IMR-90 (cell line): ENCODE measurements around the gene MAGI2. TPM values are rescaled to one million over a fixed set of nuclear protein-coding genes. Genes with fewer than 3 reads are reported as not detected.

Experiments
- ATAC-seq: fragments of 200-7000 bp; cut with Tn5 transposase; 2 replicates; pipeline ENCODE4 v1.9.1; 2020; ENCODE audit warnings: low read depth, mild to moderate bottlenecking, moderate library complexity
- BruUV-seq: library from RNA; stranded (reverse); fragments of 400-500 nt; replicated peaks from 2 replicates; lab custom pipeline; 2021; lab: Mats Ljungman, UMichigan
- CTCF ChIA-PET: fragments of 300-600 bp; formaldehyde crosslinking; extraction: SDS; loops from one replicate; lab custom pipeline; 2021; ENCODE audit warnings: antibody characterized with exemption; lab: Yijun Ruan, JAX
- POLR2A ChIA-PET: fragments of 300-600 bp; sonication (Branson Sonifier 250); formaldehyde crosslinking; loops from one replicate; lab custom pipeline; 2022; ENCODE audit warnings: antibody characterized with exemption; ENCODE audit not compliant: unreplicated experiment; lab: Charles Lee
- DNase-seq: peaks from one replicate; pipeline ENCODE4 v3.0.0; 2013
- H2AFZ ChIP-seq: replicated peaks from 2 replicates; pipeline ENCODE3; 2013; ENCODE audit warnings: low read length, mild to moderate bottlenecking; ENCODE audit not compliant: poor library complexity
- H2AK5ac ChIP-seq: 2 replicates; pipeline ENCODE4 v1.6.1; 2013; ENCODE audit warnings: low read depth, low read length, inconsistent platforms
- H2AK9ac ChIP-seq: replicated peaks from 2 replicates; pipeline ENCODE3; 2013; ENCODE audit warnings: mild to moderate bottlenecking, low read depth, low read length, moderate library complexity; ENCODE audit not compliant: poor library complexity
- H2BK120ac ChIP-seq: 2 replicates; pipeline ENCODE4 v1.6.1; 2013; ENCODE audit warnings: low read depth, low read length, inconsistent platforms
- H2BK15ac ChIP-seq: 3 replicates; pipeline ENCODE4 v1.6.1; 2013; ENCODE audit warnings: low read depth, low read length, inconsistent platforms
- H2BK20ac ChIP-seq: 2 replicates; pipeline ENCODE4 v1.6.1; 2013; ENCODE audit warnings: low read depth, mild to moderate bottlenecking, inconsistent platforms, low read length, moderate library complexity
- H2BK5ac ChIP-seq: 2 replicates; pipeline ENCODE4 v1.6.1; 2013; ENCODE audit warnings: mild to moderate bottlenecking, low read depth, low read length, inconsistent platforms; ENCODE audit not compliant: poor library complexity, severe bottlenecking
- H3K14ac ChIP-seq: replicated peaks from 2 replicates; pipeline ENCODE4 v1.6.1; 2013; ENCODE audit warnings: low read depth, low read length, inconsistent platforms
- H3K18ac ChIP-seq: 2 replicates; pipeline ENCODE4 v1.6.1; 2013; ENCODE audit warnings: low read depth, low read length, control low read depth
- H3K23ac ChIP-seq: 2 replicates; pipeline ENCODE4 v1.6.1; 2013; ENCODE audit warnings: low read depth, low read length, inconsistent platforms
- H3K27ac ChIP-seq: 2 replicates; pipeline ENCODE4 v1.5.1; 2013; ENCODE audit warnings: mild to moderate bottlenecking, control low read depth, low read length; ENCODE audit not compliant: insufficient read depth
- H3K27me3 ChIP-seq: 2 replicates; pipeline ENCODE4 v1.6.1; 2013; ENCODE audit warnings: low read length; ENCODE audit not compliant: control insufficient read depth, insufficient read depth
- H3K36me3 ChIP-seq: 2 replicates; pipeline ENCODE4 v1.6.1; 2013; ENCODE audit warnings: low read length, mixed read lengths; ENCODE audit not compliant: control insufficient read depth, insufficient read depth
- H3K4ac ChIP-seq: 2 replicates; pipeline ENCODE4 v1.6.1; 2013; ENCODE audit warnings: low read depth, low read length, inconsistent platforms
- H3K4me1 ChIP-seq: 2 replicates; pipeline ENCODE4 v1.6.1; 2013; ENCODE audit warnings: low read length, mixed read lengths; ENCODE audit not compliant: control insufficient read depth, insufficient read depth
- H3K4me2 ChIP-seq: 2 replicates; pipeline ENCODE4 v1.6.1; 2013; ENCODE audit warnings: low read depth, mild to moderate bottlenecking, control low read depth, low read length, moderate library complexity
- H3K4me3 ChIP-seq: 2 replicates; pipeline ENCODE4 v1.5.1; 2013; ENCODE audit warnings: low read depth, mild to moderate bottlenecking, control low read depth, low read length, moderate library complexity; ENCODE audit not compliant: insufficient read depth
- H3K56ac ChIP-seq: 2 replicates; pipeline ENCODE4 v1.6.1; 2013; ENCODE audit warnings: low read length, inconsistent platforms; ENCODE audit not compliant: insufficient read depth; ENCODE audit errors: extremely low read depth
- H3K79me1 ChIP-seq, 2 experiments: 2 replicates each; pipeline ENCODE4 v1.6.1; 2013; ENCODE audit warnings: low read length in 2 of 2, inconsistent platforms in 1 of 2, low read depth in 1 of 2
- H3K9ac ChIP-seq: 2 replicates; pipeline ENCODE4 v1.6.1; 2013; ENCODE audit warnings: low read depth, low read length, control low read depth
- H3K9me1 ChIP-seq: 2 replicates; pipeline ENCODE4 v1.6.1; 2013; ENCODE audit warnings: low read length, inconsistent platforms; ENCODE audit not compliant: insufficient read depth
- H3K9me3 ChIP-seq: 2 replicates; pipeline ENCODE4 v1.6.1; 2013; ENCODE audit warnings: low read length; ENCODE audit not compliant: control insufficient read depth, insufficient read depth
- H4K20me1 ChIP-seq: 2 replicates; pipeline ENCODE4 v1.6.1; 2013; ENCODE audit warnings: low read length, inconsistent platforms; ENCODE audit not compliant: insufficient read depth
- H4K5ac ChIP-seq: 2 replicates; pipeline ENCODE4 v1.6.1; 2013; ENCODE audit warnings: mild to moderate bottlenecking, low read depth, low read length, control low read depth
- H4K8ac ChIP-seq, 2 experiments: 2 replicates each; pipeline ENCODE4 v1.6.1; 2013; ENCODE audit warnings: low read depth in 2 of 2, low read length in 2 of 2, control low read depth in 1 of 2, inconsistent platforms in 1 of 2
- H4K91ac ChIP-seq: 2 replicates; pipeline ENCODE4 v1.6.1; 2013; ENCODE audit warnings: low read depth, low read length, inconsistent platforms; ENCODE audit not compliant: insufficient read depth
- BHLHE40 ChIP-seq: fragments of 150-350 bp; IDR thresholded peaks from 2 replicates; pipeline ENCODE4 v1.6.1; 2016; ENCODE audit warnings: mild to moderate bottlenecking, low read depth, low read length
- CTCF ChIP-seq: conservative IDR thresholded peaks from 2 replicates; pipeline ENCODE4 v1.5.1; 2012; ENCODE audit warnings: mild to moderate bottlenecking, low read depth, low read length, improper control_type of control experiment
- MAZ ChIP-seq: IDR thresholded peaks from 2 replicates; pipeline ENCODE4 v1.6.1; 2012; ENCODE audit warnings: low read depth, mild to moderate bottlenecking, low read length, improper control_type of control experiment, moderate library complexity, borderline replicate concordance
- NFE2L2 ChIP-seq: fragments of 150-350 bp; IDR thresholded peaks from 2 replicates; pipeline ENCODE4 v1.6.1; 2016; ENCODE audit warnings: low read depth, mild to moderate bottlenecking, low read length
- SMC3 ChIP-seq: fragments of 150-350 bp; IDR thresholded peaks from 2 replicates; pipeline ENCODE4 v1.6.1; 2016; ENCODE audit warnings: low read depth, mild to moderate bottlenecking, antibody characterized with exemption, low read length, moderate library complexity
- WGBS, 2 experiments: methylation state at CpG; one replicate each; pipeline versions ENCODE4 v1.1.5 to v1.1.7; 2013; ENCODE audit warnings: missing lambda C conversion rate in 2 of 2; ENCODE audit not compliant: insufficient read length in 1 of 2; ENCODE audit errors: extremely low coverage in 2 of 2; 5-methylcytosine and 5-hydroxymethylcytosine counted together
- dilution Hi-C: fragments of 300-500 bp; cut with HindIII; formaldehyde crosslinking; loops from one replicate; pipeline ENCODE4 v1.14.3; 2018; ENCODE audit warnings: low sequenced_read_pairs; ENCODE audit not compliant: unreplicated experiment
- in situ Hi-C: fragments of 300-500 bp; cut with MboI; formaldehyde crosslinking; loops from 3 replicates; pipeline ENCODE4 v1.14.3; 2019; ENCODE audit warnings: low sequenced_read_pairs, inconsistent platforms, mixed read lengths
- intact Hi-C: fragments of 100-400 bp; cut with micrococcal nuclease; formaldehyde crosslinking; loops from 2 replicates; pipeline ENCODE4 v1.10.0; 2022
- polyA plus RNA-seq, 3 experiments: library from polyadenylated mRNA; depleted of rRNA; stranded (reverse); fragments of >200 nt; gene quantifications; 2 replicates each; pipeline ENCODE4 v1.2.3, GENCODE V29; 2012; ENCODE audit warnings: low replicate concordance in 1 of 3
- total RNA-seq: library from RNA; depleted of rRNA; stranded (reverse); fragments of >200 nt; gene quantifications from 2 replicates; pipeline ENCODE4 v1.2.3, GENCODE V29; 2012

MAGI2 gene
- total and polyA plus RNA-seq, 2 of the 4 experiments (the other 2 are of a cell fraction), result 2.5 to 17.9 TPM

DNA sequence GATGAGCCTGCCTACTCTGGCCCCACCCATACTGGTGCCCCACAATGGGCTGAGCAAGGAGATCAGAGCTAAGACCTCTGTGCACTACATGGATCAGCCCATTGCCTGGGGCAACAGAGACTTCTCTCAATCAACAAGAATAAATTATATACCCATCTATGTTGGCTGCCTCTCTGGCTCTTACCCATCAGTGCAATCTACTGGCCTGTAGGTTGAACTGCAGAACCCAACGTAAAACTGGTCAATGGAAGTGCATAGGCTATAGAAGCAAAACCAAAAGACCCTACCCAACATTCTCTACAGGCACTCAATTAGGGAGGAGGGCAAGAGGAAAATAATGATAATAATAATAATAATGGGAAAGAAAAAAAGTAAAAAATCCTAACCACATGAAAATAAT, 574.3 kb downstream of the MAGI2 start:
- H3K14ac ChIP-seq, result no peak overlapping the region
- H3K56ac ChIP-seq, result no peak overlapping the region
- in situ Hi-C loops, result no loop called here
- H3K4me2 ChIP-seq, result no peak overlapping the region
- peaks cover 7% of the 10 kb centered on the region for H3K9me3 ChIP-seq
- no peaks in the 10 kb centered on the region for H3K79me1 ChIP-seq
- no peak overlapping the region for H4K5ac ChIP-seq
- H2BK20ac ChIP-seq, result no peak overlapping the region
- DNase-seq (no peak), ATAC-seq (no peak)
- H3K9me1 ChIP-seq, result no peaks in the 10 kb centered on the region
- intact Hi-C loops, result no loop called here
- no peak overlapping the region for H3K9ac ChIP-seq
- peak overlapping the region; percentile 22 for H2AK9ac ChIP-seq
- no peak for TF ChIP-seq NFE2L2
- no peak for TF ChIP-seq CTCF
- TF ChIP-seq MAZ, result no peak
- TF ChIP-seq SMC3, result no peak
- no peak for TF ChIP-seq BHLHE40
- no CpG with 5 or more reads among the region's 1 CpG for WGBS, 2 experiments
- no peak overlapping the region for H4K91ac ChIP-seq
- BruUV-seq, result no TSS peak
- ChIA-PET POLR2A (no interaction called here), CTCF (no interaction called here)
- no peak overlapping the region for H2BK15ac ChIP-seq
- no peak overlapping the region for H3K27ac ChIP-seq
- H2AK5ac ChIP-seq, result no peak overlapping the region
- H3K27me3 ChIP-seq, result no peaks in the 10 kb centered on the region
- H2BK5ac ChIP-seq, result no peak overlapping the region
- no peaks in the 10 kb centered on the region for H3K4me1 ChIP-seq
- H3K36me3 ChIP-seq, result no peaks in the 10 kb centered on the region
- H2BK120ac ChIP-seq, result no peak overlapping the region
- no peak overlapping the region for H3K4me3 ChIP-seq
- H2AFZ ChIP-seq, result no peak overlapping the region
- H4K8ac ChIP-seq, result no peak overlapping the region
- H3K18ac ChIP-seq, result no peak overlapping the region
- no peak overlapping the region for H3K23ac ChIP-seq
- no peaks in the 10 kb centered on the region for H4K20me1 ChIP-seq
- dilution Hi-C loops, result no loop called here
- H3K4ac ChIP-seq, result no peak overlapping the region
